SK-N-SH (cell line): ENCODE results near the gene POC5.

Experiments used
- GATA2 ChIP-seq: sonication (generic); formaldehyde crosslinking; IDR thresholded peaks from 2 replicates; pipeline ENCODE4 v1.5.0; 2020; ENCODE audit warnings: mild to moderate bottlenecking, missing genetic modification reagents
- MXI1 ChIP-seq: IDR thresholded peaks from 2 replicates; pipeline ENCODE4 v1.6.1; 2012; ENCODE audit warnings: mild to moderate bottlenecking, low read depth, low read length, improper control_type of control experiment
- NFIC ChIP-seq: IDR thresholded peaks from 2 replicates; pipeline ENCODE4 v1.4.0; 2012; ENCODE audit warnings: borderline replicate concordance
- POLR2AphosphoS5 ChIP-seq: IDR thresholded peaks from 2 replicates; pipeline ENCODE4 v1.6.1; 2012; ENCODE audit warnings: low read depth, low read length
- TAF1 ChIP-seq: IDR thresholded peaks from 2 replicates; pipeline ENCODE4 v1.6.1; 2012; ENCODE audit warnings: low read depth, mild to moderate bottlenecking, low read length, moderate library complexity, borderline replicate concordance
- TEAD4 ChIP-seq: IDR thresholded peaks from 2 replicates; pipeline ENCODE4 v1.4.0; 2012; ENCODE audit warnings: mild to moderate bottlenecking, borderline replicate concordance; ENCODE audit not compliant: insufficient read depth
- TF ChIP-seq, protein P1 (sequence below): IDR thresholded peaks from 2 replicates; pipeline ENCODE4 v1.4.0; 2012; ENCODE audit warnings: low read depth
- TF ChIP-seq, protein P2 (sequence below): fragments of 200-600 bp; sonication (generic); IDR thresholded peaks from 2 replicates; pipeline ENCODE4 v1.6.1; 2017; ENCODE audit warnings: antibody characterized with exemption, mild to moderate bottlenecking, moderate library complexity

DNA sequence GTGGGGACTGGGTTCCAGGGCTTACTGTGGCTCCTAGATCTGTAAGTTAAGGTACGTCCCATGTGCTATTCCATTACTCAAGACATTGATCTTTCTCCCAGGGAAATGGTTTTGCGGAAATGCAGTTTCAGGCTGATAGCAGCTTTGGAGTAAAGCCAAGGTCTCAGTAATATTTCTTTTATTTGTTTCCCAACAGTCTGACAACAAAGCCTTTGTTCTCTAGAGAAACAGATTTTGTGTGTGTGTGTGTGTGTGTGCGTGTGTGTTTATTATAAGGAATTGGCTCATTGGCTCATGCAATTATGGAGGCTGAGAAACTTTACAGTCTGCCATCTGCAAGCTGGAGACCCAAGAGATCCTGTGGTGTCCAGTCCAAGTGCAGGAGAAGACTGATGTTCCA, 12.1 kb upstream of the POC5 start:
- TF ChIP-seq TAF1: no peak
- no peak for TF ChIP-seq POLR2AphosphoS5
- TF ChIP-seq, protein P1, sequence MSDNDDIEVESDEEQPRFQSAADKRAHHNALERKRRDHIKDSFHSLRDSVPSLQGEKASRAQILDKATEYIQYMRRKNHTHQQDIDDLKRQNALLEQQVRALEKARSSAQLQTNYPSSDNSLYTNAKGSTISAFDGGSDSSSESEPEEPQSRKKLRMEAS: no peak
- TF ChIP-seq, protein P2, sequence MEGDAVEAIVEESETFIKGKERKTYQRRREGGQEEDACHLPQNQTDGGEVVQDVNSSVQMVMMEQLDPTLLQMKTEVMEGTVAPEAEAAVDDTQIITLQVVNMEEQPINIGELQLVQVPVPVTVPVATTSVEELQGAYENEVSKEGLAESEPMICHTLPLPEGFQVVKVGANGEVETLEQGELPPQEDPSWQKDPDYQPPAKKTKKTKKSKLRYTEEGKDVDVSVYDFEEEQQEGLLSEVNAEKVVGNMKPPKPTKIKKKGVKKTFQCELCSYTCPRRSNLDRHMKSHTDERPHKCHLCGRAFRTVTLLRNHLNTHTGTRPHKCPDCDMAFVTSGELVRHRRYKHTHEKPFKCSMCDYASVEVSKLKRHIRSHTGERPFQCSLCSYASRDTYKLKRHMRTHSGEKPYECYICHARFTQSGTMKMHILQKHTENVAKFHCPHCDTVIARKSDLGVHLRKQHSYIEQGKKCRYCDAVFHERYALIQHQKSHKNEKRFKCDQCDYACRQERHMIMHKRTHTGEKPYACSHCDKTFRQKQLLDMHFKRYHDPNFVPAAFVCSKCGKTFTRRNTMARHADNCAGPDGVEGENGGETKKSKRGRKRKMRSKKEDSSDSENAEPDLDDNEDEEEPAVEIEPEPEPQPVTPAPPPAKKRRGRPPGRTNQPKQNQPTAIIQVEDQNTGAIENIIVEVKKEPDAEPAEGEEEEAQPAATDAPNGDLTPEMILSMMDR: no peak
- no peak for TF ChIP-seq MXI1
- no peak for TF ChIP-seq NFIC
- no peak for TF ChIP-seq TEAD4
- TF ChIP-seq GATA2 (CRISPR knock-in tag): no peak
